DMS79 (cell line): ENCODE measurements around the gene PARP15.
"Not testable (repeated sequence)": the region's sequence is repeated elsewhere in the genome, so short reads cannot be mapped to it uniquely, and the experiment has no call there.

ENCODE experiments used
- DNase-seq: peaks from one replicate; lab custom pipeline; 2025; lab: John Stamatoyannopoulos, UW

The PARP15 gene

DNA sequence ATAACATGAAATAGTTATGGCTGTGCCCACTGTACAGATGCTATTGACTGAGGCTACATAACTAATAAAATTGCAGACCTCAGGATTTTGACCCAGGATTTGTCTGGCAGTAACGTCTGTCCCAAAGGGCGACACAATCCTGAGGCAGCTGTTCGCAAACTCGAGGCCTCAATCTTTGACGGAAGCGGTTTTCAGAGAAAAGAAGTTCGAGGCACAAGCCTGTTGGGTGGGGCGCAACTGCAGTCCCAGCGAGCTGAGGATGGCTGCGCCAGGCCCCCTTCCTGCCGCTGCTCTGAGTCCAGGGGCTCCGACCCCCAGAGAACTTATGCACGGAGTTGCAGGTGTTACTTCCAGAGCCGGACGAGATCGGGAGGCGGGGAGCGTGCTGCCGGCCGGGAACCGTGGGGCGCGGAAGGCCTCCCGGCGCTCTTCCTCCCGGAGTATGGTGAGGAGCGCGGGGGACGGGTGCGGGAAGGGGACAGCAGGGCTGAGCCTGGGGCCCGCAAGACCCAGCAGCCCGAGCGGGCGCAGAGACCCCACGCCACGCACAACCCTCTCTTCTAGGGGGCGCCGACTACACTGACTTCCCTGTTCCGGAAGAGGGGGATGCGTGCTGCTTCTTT, at the start of gene PARP15:
PARP15 (plus strand) TSS at position 242 of the 623 bp plus-strand sequence; CDS start at position 260, 18 bp downstream.
- DNase-seq: no peak

DNA sequence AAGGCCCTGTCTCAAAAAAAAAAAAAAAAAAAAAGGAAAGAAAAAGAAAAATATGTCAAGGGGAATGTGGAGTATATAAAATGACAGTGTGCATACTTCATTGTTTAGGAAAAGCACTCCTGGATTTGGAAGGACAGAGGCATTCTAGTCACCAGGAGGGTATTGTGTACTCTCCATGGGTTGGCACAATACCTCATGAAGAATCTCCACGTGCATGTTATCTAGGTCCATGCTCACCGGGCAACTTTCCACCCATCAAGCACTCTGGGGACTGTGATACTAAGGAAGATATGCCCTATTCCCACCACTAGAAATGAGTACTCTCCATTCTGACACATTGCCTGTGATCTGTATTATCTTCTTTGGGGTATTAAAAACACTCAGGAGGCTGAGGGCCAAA, 47.3 kb upstream of the PARP15 start:
- no peak for DNase-seq

DNA sequence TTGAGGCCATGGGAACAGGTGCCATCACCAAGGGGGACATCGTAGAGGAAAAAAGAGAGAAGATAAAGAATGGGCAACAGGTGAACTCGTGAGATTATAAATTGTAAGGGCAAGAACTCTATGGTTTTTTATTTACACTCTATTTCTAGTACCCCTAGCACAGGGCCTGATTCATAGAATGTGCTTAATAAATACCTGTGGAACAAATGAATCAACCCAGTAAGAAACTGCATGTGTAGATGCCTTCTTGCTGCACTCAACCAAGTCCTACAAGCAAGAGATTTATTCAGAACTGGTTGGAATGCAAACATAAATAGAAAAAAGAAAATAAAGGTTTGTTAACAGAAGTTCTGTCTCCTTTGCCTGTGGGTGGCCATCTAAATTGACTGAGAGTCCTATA, 44.0 kb upstream of the PARP15 start:
- DNase-seq: no peak

DNA sequence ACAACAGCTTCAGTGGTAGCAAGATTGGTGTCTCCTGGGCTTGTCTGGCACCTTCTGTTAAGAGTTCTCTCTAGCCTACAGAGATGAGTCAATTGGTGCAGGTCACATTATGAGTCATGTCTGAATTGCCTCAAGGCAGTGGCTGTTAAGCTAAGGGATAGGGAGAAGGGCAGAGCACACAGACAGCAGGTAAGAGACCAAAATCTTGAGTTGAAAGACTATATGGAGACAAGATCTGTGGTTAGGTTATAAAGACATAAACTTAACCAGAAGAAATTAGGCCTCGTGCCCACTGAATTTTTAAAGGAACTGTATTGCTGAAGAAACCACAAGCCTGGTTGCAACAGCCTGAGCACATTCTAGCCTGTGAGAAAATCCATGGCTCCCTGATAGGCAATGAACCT, 43.5 kb upstream of the PARP15 start:
- no peak for DNase-seq

DNA sequence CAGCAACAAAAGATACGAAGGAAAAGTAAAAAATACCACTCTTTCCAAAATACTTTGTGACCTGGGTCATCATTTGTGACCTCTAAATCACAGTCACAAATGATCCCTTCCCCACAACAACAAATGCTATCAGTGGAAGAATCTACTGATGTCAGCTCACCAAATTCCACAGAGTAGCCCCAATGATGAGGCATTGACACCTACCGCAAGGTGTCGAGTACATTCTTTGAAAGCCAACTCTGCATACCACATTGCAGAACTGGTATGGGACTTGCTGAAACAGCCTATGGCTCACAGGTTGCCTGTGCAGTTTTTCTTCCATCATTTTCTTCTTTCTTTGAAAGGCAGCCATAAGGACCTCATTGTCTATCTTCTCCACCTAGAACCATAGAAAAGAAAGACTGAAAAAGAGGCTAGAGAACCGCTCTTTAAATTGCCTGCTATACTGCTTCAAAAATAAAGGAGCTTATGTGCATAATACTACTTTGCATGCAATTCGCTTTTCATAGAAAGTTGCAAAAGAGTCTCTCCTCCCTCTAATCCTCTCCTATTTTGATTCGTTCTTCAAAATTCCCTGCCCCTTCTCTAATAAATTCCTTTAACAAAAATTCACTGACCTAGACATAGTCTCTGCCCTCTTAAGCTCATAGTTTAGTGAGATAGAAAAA, 41.4 kb upstream of the PARP15 start:
- no peak for DNase-seq

DNA sequence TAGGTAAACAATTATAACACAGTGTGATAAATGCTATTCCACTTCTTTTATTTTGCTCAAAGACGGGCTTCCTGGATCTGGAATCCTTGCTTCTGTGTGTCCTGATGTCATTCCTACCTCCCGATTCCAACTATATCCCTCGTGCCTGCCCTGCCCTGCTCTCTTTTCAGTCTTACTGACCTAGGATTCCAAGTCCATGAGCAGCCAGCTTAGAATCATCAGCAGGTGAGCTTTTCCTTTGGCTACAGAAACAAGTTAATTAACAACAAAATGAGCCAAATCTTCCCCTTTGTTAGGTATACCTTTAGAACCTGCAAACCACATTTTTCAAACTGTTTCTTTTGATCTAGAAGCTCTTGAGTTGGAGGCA, 40.8 kb upstream of the PARP15 start:
- no peak for DNase-seq

DNA sequence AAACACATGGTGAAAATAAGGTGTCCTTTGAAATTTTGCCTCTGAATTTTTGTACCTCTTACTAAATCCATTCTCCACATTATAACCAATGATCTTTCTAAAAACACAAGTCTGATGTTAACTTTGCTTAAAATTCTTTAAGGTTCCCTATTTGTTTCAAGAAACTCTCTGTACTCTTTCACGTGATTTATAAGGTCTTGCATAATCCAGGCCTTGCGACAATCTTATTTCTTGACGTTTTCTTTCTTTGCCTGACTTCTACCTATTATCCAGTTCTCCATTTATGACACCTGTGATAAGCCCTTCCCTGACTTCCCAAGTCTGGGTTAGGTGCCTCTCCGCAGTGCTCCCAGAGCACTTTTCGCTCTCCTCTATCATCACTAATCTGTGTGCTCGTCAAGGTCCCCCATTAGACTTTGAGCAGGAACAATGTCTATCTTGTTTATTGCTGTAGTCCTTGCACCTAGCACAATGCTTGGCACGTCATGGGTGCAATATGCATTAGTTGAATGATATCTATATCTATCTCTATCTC, 38.4 kb upstream of the PARP15 start:
- no peak for DNase-seq

DNA sequence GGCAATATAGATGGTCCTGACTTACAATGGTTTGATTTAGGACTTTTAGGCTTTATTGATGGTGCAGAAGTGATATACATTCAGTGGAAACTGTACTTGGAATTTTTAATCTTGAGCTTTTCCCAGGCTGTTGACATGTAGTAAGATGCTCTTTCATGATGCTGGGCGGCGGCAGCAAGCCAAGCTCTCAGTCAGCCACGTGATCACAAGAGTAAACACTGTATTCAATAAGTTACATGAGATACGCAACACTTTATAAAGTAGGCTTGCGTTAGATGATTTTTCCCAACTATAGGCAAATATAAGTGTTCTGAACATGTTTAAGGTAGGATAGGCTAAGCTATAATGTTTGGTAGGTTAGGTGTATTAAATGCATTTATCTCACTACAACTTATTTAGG, 31.3 kb upstream of the PARP15 start:
- DNase-seq: no peak

DNA sequence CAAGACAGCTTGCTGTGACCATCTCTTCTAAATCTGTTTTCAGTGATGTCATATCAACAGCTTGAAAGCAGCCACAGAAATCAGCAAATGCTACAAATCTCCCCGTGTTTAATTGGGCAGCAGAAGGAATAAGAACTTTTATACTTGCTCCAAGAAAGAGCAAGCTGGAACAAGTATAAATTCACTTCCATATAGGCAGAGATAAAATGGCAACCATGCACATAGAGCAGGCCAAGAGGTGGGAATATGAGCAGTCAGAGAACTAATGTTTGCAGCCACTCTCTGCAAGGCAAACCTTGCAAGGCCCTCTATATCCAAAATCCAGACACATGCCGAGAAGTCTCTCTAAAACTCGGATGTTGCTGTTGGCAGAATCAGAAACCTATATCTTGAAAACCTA, 29.4 kb upstream of the PARP15 start:
- no peak for DNase-seq

DNA sequence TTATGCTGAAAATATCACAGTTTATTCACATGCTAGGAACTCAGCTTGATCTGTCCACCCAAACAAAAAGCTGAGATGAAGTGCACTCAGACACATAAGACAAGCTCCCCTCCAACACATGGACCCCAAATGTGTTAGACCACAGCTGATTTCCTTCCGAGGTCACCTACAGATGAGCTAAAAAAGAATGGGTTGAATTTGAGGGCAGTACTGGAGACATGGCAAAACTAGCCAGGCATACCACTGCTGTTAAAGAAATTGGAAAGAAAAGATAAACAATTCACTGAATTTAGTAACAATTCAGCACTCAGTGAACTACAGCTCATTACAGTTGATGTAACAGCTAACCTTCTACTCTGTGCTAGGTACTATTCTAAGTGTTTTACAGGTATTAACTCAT, 28.8 kb upstream of the PARP15 start:
- DNase-seq: no peak

DNA sequence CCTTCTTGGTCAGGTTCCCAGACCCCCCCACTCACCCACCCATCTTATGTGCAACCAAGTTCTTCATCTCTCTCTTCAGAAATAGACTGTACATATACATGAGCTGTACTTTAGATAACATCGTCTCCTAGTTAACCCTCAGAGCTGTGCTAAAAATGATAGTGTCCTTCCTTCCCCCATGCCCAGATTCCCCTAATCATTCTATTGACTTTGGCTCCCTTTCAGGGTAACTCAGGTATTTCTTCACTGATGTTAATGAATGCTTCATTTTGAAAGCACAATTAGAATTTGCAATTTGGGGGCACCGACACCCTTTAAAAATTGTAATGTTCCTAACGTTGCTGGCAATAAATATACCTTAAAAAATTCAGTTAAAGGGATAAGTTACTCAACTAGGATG, 24.3 kb upstream of the PARP15 start:
- DNase-seq: no peak

DNA sequence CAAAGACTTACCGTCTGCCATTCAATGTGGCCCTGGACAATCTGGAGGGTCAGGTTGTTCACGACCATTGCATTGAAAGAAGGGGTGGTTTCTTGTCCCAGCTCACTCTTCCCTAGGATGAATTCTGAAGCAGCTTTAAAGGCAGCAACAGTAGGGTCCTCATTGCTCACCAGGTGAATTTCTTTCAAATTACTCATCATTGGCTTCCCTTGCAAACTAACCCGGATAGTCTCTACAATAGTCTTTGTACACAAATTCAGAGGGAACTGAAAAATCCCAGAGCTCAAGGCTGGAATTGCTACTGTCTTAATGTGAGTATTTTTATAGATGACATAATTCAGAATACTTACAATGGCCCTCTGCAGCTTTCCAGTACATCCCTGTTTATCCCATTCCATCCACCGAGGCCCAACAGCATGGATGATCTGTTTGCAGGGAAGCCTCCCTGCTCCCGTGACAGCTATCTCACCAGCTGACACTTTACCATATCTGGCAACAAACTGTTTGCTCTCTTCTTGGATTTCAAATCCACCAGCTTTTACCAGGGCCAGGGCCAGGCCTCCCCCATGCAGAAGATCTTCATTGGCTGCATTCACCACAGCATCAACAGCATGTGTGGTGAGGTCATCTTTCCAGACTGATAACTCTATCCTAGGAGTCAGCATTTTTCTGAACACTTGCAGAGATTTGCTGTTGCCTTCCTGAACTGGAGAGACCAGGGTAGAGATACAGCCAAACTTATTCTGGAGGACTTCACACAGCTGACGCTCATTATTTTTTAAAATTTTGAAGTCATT, 22.0 kb upstream of the PARP15 start:
- DNase-seq: no peak

DNA sequence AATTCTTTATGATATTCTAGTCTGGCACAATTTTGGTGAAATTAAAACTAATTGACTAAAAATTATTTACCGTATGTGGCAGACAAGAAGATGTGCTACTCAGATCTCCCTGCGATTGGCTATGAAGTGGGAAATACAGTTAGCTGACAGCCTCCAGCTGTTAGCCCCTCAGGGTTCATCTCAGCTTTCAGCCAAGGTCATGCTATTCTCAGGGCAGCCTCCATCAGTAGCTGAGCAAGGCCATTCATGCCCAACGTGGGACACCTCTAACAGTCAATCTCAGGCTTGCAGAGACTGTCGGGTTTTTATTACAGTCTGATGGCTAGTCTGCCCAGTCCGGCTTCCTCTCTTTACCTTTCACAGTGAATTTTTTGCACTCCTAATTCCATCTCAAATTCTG, 20.1 kb upstream of the PARP15 start:
- no peak for DNase-seq

DNA sequence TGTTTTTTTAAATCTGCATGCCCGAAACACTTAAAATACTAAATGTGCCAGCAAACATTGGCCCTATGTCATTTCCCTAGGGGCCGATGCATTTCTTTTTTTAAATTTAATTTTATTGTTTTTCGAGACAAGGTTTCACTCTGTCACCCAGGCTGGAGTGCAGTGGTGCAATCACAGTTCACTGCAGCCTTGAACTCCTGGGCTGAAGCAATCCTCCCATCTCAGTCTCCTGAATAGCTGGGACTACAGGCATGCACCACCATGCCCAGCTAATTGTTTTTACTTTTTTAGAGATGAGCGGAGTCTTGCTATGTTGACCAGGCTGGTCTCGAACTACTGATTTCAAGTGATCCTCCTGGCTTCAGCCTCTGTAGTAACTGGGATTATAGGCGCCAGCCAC, 18.8 kb upstream of the PARP15 start:
- no peak for DNase-seq

DNA sequence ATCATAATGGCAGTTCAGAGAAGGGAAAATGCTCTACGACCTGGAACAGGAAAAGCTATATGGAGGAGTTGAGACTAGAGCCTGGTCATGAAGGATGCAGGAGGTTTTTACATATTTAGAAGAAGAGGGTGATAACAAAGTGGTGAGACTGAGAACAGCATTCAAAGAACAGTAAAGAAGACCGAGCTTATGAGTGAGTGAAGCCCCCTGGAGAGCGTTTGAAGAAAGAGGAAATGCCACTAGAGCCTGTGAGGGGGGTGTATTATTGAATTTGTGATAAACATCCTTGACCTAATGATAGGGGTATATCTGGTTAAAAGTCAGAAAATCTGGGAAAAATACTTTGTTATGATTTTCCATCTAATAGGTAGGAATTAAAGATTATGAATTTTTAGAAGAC, 17.5 kb upstream of the PARP15 start:
- no peak for DNase-seq

DNA sequence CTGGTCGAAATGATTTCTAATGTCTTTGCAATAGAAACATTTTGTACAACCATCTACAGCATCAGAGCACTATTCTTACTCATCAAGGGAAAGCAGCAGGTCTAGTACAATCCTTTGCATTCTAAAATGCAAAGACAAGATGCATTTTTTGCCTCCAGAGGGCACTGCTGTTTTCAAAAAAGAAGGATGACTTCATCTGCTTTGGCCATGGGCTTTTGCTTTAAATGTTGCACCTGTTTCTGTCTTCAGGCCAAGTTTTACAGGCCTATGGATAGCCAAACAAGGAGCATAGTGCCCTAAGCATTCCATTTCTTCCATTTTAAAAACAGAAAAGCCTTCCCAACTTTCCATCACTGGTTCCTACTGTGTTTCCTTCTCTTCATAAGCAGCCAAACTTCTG, 16.8 kb upstream of the PARP15 start:
- DNase-seq: peak; percentile 36

DNA sequence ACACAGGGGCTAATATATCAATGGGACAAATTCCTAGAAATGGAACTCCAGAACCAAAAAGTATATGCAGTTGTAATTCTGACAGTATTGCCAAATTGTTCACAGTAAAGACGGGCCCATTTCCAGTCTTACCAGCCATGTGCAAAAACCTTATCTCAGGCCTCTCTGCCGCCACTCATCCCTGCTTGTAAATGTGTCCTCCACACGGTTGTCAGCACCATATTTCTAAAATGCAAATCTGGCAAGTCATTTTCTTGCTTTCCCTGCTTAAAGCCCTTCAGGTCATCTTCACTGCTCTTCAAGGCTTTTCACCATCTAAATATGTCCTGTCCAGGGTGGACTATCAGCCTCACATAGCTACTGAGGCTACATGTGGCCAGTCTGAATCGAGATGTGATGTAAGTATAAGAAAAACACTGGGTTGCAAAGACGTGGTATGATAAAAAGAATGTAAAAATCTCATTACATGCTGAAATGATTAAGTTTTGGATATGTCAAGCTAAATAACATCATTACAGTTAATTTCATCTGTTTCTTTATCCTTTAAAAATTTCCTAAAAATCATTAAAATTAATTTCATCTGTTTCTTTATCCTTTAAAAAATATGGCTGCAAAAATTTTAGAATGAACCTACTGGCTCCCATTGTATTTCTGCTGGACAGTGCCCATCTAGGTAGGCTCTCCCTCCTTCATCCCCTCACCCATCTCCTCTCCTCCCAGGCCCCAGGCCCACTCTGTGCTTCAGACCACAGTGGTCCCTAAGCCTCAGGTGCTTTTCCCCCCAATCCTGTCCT, 14.3 kb upstream of the PARP15 start:
- DNase-seq: no peak

DNA sequence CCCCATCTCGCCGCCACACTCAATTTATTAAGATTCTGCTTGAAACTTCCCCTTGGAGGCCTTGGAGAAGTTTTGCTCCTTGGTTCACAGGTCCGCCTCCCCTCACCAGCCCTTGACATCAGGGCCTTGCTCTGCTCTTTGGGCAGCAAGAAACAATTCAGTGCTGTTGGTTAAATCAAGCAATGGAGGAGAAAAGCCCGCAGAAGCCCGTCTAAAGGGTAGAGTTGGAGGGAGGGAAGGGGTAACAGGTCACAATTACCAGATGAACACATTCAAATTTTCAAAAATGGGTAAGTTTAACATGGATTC, 13.8 kb upstream of the PARP15 start:
- no peak for DNase-seq

DNA sequence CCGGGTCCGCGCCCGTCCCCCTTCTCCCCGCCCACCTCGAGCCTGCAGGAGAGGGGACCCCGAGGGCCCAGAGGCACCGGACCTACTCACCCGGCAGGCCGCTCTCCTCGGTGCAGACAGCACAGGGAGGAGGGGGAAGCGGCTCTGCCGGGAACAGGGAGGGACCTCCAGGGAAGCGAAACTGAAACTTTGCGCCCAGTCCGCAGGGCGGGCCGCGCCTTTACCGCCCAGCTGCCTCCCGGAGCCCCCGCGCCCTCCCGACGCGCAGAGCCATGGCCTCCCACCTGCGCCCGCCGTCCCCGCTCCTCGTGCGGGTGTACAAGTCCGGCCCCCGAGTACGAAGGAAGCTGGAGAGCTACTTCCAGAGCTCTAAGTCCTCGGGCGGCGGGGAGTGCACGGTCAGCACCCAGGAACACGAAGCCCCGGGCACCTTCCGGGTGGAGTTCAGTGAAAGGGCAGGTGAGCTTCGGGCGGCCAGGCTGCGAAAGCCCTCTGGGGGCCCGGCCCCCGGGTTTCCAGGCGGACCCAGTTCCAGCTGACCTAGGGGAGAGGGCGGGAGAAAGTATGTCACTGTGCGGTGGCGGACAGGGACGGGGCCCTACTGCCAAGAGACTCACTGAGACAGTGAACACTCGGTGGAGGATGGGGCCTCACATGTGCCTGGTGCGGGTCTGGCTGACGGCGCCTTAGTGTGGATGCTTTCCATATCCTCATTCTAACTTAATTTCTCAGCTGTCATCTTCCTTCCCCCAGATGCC, 13.1 kb upstream of the PARP15 start, which contains the start of the genes DTX3L and PARP9:
DTX3L (plus strand) TSS at position 184 of the 758 bp plus-strand sequence; CDS start at position 273, 89 bp downstream.
PARP9 (minus strand) TSS at position 146 of the 758 bp plus-strand sequence. CDS start 4,680 bp downstream, outside the sequence.
- DNase-seq: peak; percentile 57

DNA sequence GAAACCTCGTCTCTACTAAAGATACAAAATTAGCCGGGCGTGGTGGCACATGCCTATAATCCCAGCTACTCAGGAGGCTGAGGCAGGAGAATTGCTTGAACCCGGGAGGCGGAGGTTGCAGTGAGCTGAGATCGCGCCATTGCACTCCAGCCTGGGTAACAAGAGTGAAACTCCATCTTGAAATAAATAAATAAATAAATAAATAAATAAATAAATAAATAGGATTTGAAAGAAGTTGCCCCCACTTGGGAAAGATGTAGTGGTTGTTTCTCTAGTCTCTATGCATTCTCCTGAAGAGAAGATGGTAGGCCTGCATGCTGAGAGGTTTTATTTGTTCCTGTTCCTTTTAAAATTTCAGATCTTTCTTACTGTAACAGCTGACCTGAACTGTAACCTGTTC, 9.3 kb upstream of the PARP15 start:
- DNase-seq: not testable (repeated sequence)

DNA sequence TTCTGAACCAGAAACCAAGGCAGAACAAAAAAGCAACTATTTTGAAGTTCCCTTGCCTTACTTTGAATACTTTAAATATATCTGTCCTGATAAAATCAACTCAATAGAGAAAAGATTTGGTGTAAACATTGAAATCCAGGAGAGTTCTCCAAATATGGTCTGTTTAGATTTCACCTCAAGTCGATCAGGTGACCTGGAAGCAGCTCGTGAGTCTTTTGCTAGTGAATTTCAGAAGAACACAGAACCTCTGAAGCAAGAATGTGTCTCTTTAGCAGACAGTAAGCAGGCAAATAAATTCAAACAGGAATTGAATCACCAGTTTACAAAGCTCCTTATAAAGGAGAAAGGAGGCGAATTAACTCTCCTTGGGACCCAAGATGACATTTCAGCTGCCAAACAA, 8.7 kb upstream of the PARP15 start:
- DNase-seq: no peak
